ENCODE measurements around the gene CA10. TPM values are rescaled to one million over a fixed set of nuclear protein-coding genes. Genes with fewer than 3 reads are reported as not detected.

The CA10 gene
- total and polyA plus RNA-seq, 9 of the 15 experiments (the other 6 are each of a cell fraction or from before 2014, with no cell fraction given) = not detected

GRCh38 chr17:51650772-51651171 lies 507.7 kb downstream of the CA10 start:
- 0% methylated on average over 3 of the region's 3 CpGs for WGBS (ENCODE audit: insufficient coverage, low coverage, missing lambda C conversion rate)
- TF ChIP-seq ZNF75A (CRISPR knock-in tag; IDR thresholded peaks at IDR 0.05) = no peak
- TF ChIP-seq CBX8 (IDR thresholded peaks at IDR 0.05; ENCODE audit: borderline replicate concordance, extremely low read depth, low read depth, low read length, poor library complexity, severe bottlenecking) = no peak
- no peak for TF ChIP-seq FOXO4 (CRISPR knock-in tag; IDR thresholded peaks at IDR 0.05)
- H3K36me3 ChIP-seq (ENCODE audit: control insufficient read depth, insufficient read depth, low read length) = no peaks in the 10 kb centered on the region
- no peak overlapping the region for H3K4me2 ChIP-seq (ENCODE audit: insufficient read depth, low read length)
- H4K20me1 ChIP-seq (replicated peaks; ENCODE audit: control insufficient read depth, insufficient read depth, low read length) = no peaks in the 10 kb centered on the region
- no peak overlapping the region for H3K27ac ChIP-seq (ENCODE audit: extremely low read depth, low read depth, low read length)
- no peak overlapping the region for H3K4me3 ChIP-seq
- no peaks in the 10 kb centered on the region for H3K9me3 ChIP-seq (replicated peaks; ENCODE audit: control insufficient read depth, insufficient read depth, low read depth, low read length)
- no peak for ATAC-seq
- intact Hi-C loops (cut with micrococcal nuclease) = no loop called here
- H2AFZ ChIP-seq (ENCODE audit: low read depth, low read length) = no peak overlapping the region
- H3K9ac ChIP-seq (ENCODE audit: insufficient read depth in 1 of 2, low read depth in 2 of 2, low read length in 2 of 2) = no peak overlapping the region
- no TSS peak for BruUV-seq (replicated peaks)
- H3K27me3 ChIP-seq (ENCODE audit: control insufficient read depth in 2 of 2, insufficient read depth in 2 of 2, low read length in 2 of 2) = no peaks in the 10 kb centered on the region
- in situ Hi-C loops (cut with MboI) = no loop called here
- DNase-seq (ENCODE audit: extremely low read depth in 1 of 4, low spot score in 3 of 4) = no peak
- ChIA-PET POLR2A (no interaction called here), CTCF (ENCODE audit: low intra/inter-chr PET ratio) (no interaction called here)
- no peaks in the 10 kb centered on the region for H3K79me2 ChIP-seq (ENCODE audit: control insufficient read depth, insufficient read depth, low read length)
- FAIRE-seq = no peak
- no peaks in the 10 kb centered on the region for H3K4me1 ChIP-seq (replicated peaks in 1 of 2; ENCODE audit: control insufficient read depth in 2 of 2, insufficient read depth in 2 of 2, low read length in 2 of 2)
- no peaks in the 10 kb centered on the region for H3K9me1 ChIP-seq (ENCODE audit: control insufficient read depth, insufficient read depth, low read length)

GRCh38 chr17:51650202-51650601 lies 508.3 kb downstream of the CA10 start:
- H4K20me1 ChIP-seq (replicated peaks; ENCODE audit: control insufficient read depth, insufficient read depth, low read length) = no peaks in the 10 kb centered on the region
- WGBS (ENCODE audit: insufficient coverage, low coverage, missing lambda C conversion rate) = 0% methylated on average over 2 of the region's 2 CpGs
- H3K36me3 ChIP-seq (ENCODE audit: control insufficient read depth, insufficient read depth, low read length) = no peaks in the 10 kb centered on the region
- no peak overlapping the region for H3K27ac ChIP-seq (ENCODE audit: extremely low read depth, low read depth, low read length)
- ChIA-PET POLR2A (no interaction called here), CTCF (ENCODE audit: low intra/inter-chr PET ratio) (no interaction called here)
- BruUV-seq (replicated peaks) = no TSS peak
- no peak for DNase-seq (ENCODE audit: extremely low read depth in 1 of 4, low spot score in 3 of 4)
- no peaks in the 10 kb centered on the region for H3K9me3 ChIP-seq (replicated peaks; ENCODE audit: control insufficient read depth, insufficient read depth, low read depth, low read length)
- no peak for FAIRE-seq
- H3K79me2 ChIP-seq (ENCODE audit: control insufficient read depth, insufficient read depth, low read length) = no peaks in the 10 kb centered on the region
- H2AFZ ChIP-seq (ENCODE audit: low read depth, low read length) = no peak overlapping the region
- no peak overlapping the region for H3K4me2 ChIP-seq (ENCODE audit: insufficient read depth, low read length)
- H3K9me1 ChIP-seq (ENCODE audit: control insufficient read depth, insufficient read depth, low read length) = no peaks in the 10 kb centered on the region
- H3K27me3 ChIP-seq (ENCODE audit: control insufficient read depth in 2 of 2, insufficient read depth in 2 of 2, low read length in 2 of 2) = no peaks in the 10 kb centered on the region
- no peak for ATAC-seq
- no peak overlapping the region for H3K9ac ChIP-seq (ENCODE audit: insufficient read depth in 1 of 2, low read depth in 2 of 2, low read length in 2 of 2)
- in situ Hi-C loops (cut with MboI) (no loop called here), intact Hi-C loops (cut with micrococcal nuclease) (no loop called here)
- H3K4me1 ChIP-seq (replicated peaks in 1 of 2; ENCODE audit: control insufficient read depth in 2 of 2, insufficient read depth in 2 of 2, low read length in 2 of 2) = no peaks in the 10 kb centered on the region
- no peak overlapping the region for H3K4me3 ChIP-seq
- no peak for TF ChIP-seq SPI1 (IDR thresholded peaks at IDR 0.05; ENCODE audit: borderline replicate concordance, low read depth, low read length)
- no peak for TF ChIP-seq ZHX1 (conservative IDR thresholded peaks at IDR 0.05; ENCODE audit: low read length)
- no peak for TF ChIP-seq FOXJ3 (CRISPR knock-in tag; IDR thresholded peaks at IDR 0.05)
- no peak for TF ChIP-seq MTA3 (IDR thresholded peaks at IDR 0.05; ENCODE audit: borderline replicate concordance)
- TF ChIP-seq ZNF436 (CRISPR knock-in tag; IDR thresholded peaks at IDR 0.05) = no peak
- TF ChIP-seq SIRT6 (IDR thresholded peaks at IDR 0.05; ENCODE audit: low read depth, low read length) = no peak
- TF ChIP-seq MLX (CRISPR knock-in tag; conservative IDR thresholded peaks at IDR 0.05) = no peak
- no peak for TF ChIP-seq HMG20A (CRISPR knock-in tag; conservative IDR thresholded peaks at IDR 0.05)

Measured in K562 (cell line).